Smooth muscle cell (in vitro differentiated cells): ENCODE results near the gene CHD9NB. TPM values are rescaled to one million over a fixed set of nuclear protein-coding genes. Genes with fewer than 3 reads are reported as not detected.

Experiments used
- DNase-seq: peaks from one replicate; lab custom pipeline; 2025; ENCODE audit not compliant: unreplicated experiment; lab: John Stamatoyannopoulos, UW
- H2AFZ ChIP-seq: fragments of 200-600 bp; sonication (generic); 2 replicates; pipeline ENCODE4 v1.6.0; 2016; ENCODE audit warnings: antibody characterized with exemption, low read depth, mild to moderate bottlenecking
- H3F3A ChIP-seq: fragments of 200-600 bp; sonication (generic); 2 replicates; pipeline ENCODE4 v1.6.0; 2017; ENCODE audit warnings: antibody characterized with exemption, low read depth
- H3K27ac ChIP-seq: fragments of 200-600 bp; sonication (generic); 2 replicates; pipeline ENCODE4 v1.5.1; 2016; ENCODE audit warnings: low read depth, mild to moderate bottlenecking
- H3K27me3 ChIP-seq: fragments of 200-600 bp; sonication (generic); 2 replicates; pipeline ENCODE4 v1.6.1; 2016; ENCODE audit warnings: low read depth, mild to moderate bottlenecking
- H3K36me3 ChIP-seq: fragments of 200-600 bp; sonication (generic); 2 replicates; pipeline ENCODE4 v1.5.1; 2016; ENCODE audit warnings: low read depth
- H3K4me1 ChIP-seq: fragments of 200-600 bp; sonication (generic); 2 replicates; pipeline ENCODE4 v1.5.1; 2016; ENCODE audit warnings: low read depth
- H3K4me2 ChIP-seq: fragments of 200-600 bp; sonication (generic); 2 replicates; pipeline ENCODE4 v1.6.0; 2016; ENCODE audit warnings: mild to moderate bottlenecking
- H3K4me3 ChIP-seq: fragments of 200-600 bp; sonication (generic); 2 replicates; pipeline ENCODE4 v1.5.1; 2016; ENCODE audit warnings: mild to moderate bottlenecking
- H3K79me2 ChIP-seq: fragments of 200-600 bp; sonication (generic); 2 replicates; pipeline ENCODE4 v1.6.0; 2016; ENCODE audit warnings: low read depth, mild to moderate bottlenecking
- H3K9ac ChIP-seq: fragments of 200-600 bp; sonication (generic); 2 replicates; pipeline ENCODE4 v1.6.0; 2016; ENCODE audit warnings: low read depth
- H3K9me3 ChIP-seq: fragments of 200-600 bp; sonication (generic); replicated peaks from 2 replicates; pipeline ENCODE4 v1.5.1; 2016; ENCODE audit warnings: low read depth
- H4K20me1 ChIP-seq: fragments of 200-600 bp; sonication (generic); 2 replicates; pipeline ENCODE4 v1.6.0; 2016; ENCODE audit warnings: low read depth
- WGBS: methylation state at CpG from one replicate; pipeline ENCODE4 v1.1.7; 2016; ENCODE audit warnings: low lambda C conversion rate; 5-methylcytosine and 5-hydroxymethylcytosine counted together
- polyA plus RNA-seq: library from polyadenylated mRNA; unstranded; fragments of >200 nt; fragmentation: Nextera tagmentation; extraction: Ambion mirVana; gene quantifications from 2 replicates; pipeline ENCODE4 v1.2.1, GENCODE V29; 2016
- total RNA-seq: library from RNA; depleted of rRNA; stranded (reverse); fragments of >200 nt; gene quantifications from 2 replicates; pipeline ENCODE4 v1.2.3, GENCODE V29; 2014
- TF ChIP-seq, protein P1 (sequence below): fragments of 200-600 bp; sonication (generic); IDR thresholded peaks from 2 replicates; pipeline ENCODE4 v1.5.1; 2017; ENCODE audit warnings: borderline replicate concordance, mild to moderate bottlenecking, antibody characterized with exemption; ENCODE audit not compliant: insufficient read depth, poor library complexity, severe bottlenecking

Gene CHD9NB
- total and polyA plus RNA-seq, 2 experiments from 2014 or later: not detected

DNA sequence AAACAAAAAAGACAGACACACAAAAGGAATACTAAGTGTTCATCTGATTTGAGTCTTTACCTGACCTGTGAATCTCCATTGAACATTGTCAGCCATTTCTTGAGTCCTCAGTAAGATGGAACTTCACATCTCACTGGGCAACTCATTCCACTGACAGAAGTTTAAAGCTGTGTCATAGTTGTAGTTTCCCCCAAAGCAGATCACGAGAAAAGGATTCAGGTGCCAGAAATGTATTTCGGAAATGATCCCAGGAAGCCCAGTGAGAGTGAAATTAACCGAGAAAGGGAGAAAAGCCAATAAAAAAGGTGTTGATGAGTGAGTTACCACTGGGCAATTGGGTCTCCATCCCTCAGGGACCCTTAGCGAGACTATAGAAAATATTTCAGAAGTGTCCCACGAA, 8.6 kb upstream of the CHD9NB start:
- H3K4me3 ChIP-seq: no peak overlapping the region
- H3K36me3 ChIP-seq: no peaks in the 10 kb centered on the region
- no peaks in the 10 kb centered on the region for H3K9me3 ChIP-seq
- H3K79me2 ChIP-seq: peaks cover 73% of the 10 kb centered on the region
- H3K9ac ChIP-seq: no peak overlapping the region
- no peaks in the 10 kb centered on the region for H3K27me3 ChIP-seq
- no peaks in the 10 kb centered on the region for H4K20me1 ChIP-seq
- TF ChIP-seq, protein P1, sequence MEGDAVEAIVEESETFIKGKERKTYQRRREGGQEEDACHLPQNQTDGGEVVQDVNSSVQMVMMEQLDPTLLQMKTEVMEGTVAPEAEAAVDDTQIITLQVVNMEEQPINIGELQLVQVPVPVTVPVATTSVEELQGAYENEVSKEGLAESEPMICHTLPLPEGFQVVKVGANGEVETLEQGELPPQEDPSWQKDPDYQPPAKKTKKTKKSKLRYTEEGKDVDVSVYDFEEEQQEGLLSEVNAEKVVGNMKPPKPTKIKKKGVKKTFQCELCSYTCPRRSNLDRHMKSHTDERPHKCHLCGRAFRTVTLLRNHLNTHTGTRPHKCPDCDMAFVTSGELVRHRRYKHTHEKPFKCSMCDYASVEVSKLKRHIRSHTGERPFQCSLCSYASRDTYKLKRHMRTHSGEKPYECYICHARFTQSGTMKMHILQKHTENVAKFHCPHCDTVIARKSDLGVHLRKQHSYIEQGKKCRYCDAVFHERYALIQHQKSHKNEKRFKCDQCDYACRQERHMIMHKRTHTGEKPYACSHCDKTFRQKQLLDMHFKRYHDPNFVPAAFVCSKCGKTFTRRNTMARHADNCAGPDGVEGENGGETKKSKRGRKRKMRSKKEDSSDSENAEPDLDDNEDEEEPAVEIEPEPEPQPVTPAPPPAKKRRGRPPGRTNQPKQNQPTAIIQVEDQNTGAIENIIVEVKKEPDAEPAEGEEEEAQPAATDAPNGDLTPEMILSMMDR: no peak
- H3F3A ChIP-seq: peaks cover 7% of the 10 kb centered on the region
- peaks cover 2% of the 10 kb centered on the region for H3K4me1 ChIP-seq
- H2AFZ ChIP-seq: no peak overlapping the region
- no peak overlapping the region for H3K4me2 ChIP-seq
- WGBS: 92% methylated on average over 5 of the region's 5 CpGs
- DNase-seq: no peak
- no peak overlapping the region for H3K27ac ChIP-seq

- peak overlapping the region; percentile 16 for H3K27ac ChIP-seq
- 46% methylated on average over 7 of the region's 7 CpGs for WGBS
These were observed 7.0 kb upstream of the CHD9NB start for GRCh38 chr16:53059672-53060071.

DNA sequence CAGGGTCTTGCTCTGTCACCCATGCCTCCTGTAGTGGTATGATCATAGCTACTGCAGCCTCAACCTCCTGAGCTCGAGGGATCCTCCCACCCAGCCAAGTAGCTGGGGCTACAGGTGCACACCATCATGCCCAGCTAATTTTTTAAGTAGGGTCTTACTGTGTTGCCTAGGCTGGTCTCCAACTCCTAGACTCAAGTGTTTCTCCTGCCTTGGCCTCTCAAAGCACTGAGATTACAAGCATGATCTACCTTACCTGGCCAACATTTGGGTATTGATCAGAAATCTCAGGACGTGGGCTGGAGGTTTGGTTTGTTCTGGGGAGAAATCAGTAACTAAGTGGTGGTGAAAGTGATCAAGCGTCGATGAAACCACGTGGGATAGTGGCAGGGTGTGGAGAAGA, 6.2 kb upstream of the CHD9NB start:
- DNase-seq: no peak
- H3K4me3 ChIP-seq: no peak overlapping the region
- WGBS: 98% methylated on average over 5 of the region's 5 CpGs
- no peak overlapping the region for H2AFZ ChIP-seq
- TF ChIP-seq, protein P1: no peak
- H3K79me2 ChIP-seq: peaks cover 71% of the 10 kb centered on the region
- H3K36me3 ChIP-seq: no peaks in the 10 kb centered on the region
- H3K9me3 ChIP-seq: no peaks in the 10 kb centered on the region
- H3K27ac ChIP-seq: peak overlapping the region; percentile 16
- H4K20me1 ChIP-seq: no peaks in the 10 kb centered on the region
- no peaks in the 10 kb centered on the region for H3K27me3 ChIP-seq
- no peak overlapping the region for H3K9ac ChIP-seq
- no peak overlapping the region for H3K4me2 ChIP-seq
- peaks cover 10% of the 10 kb centered on the region for H3K4me1 ChIP-seq
- peaks cover 11% of the 10 kb centered on the region for H3F3A ChIP-seq

More at GRCh38 chr16:53059672-53060071, 7.0 kb upstream of the CHD9NB start:
- Histone ChIP-seq H3K9me3 (no peaks in the 10 kb centered on the region), H4K20me1 (no peaks in the 10 kb centered on the region), H3K4me2 (no peak overlapping the region), H3K9ac (no peak overlapping the region), H3K4me1 (peaks cover 10% of the 10 kb centered on the region), H3F3A (peaks cover 11% of the 10 kb centered on the region), H3K27me3 (no peaks in the 10 kb centered on the region), H2AFZ (no peak overlapping the region), H3K4me3 (no peak overlapping the region), H3K79me2 (peaks cover 69% of the 10 kb centered on the region), H3K36me3 (no peaks in the 10 kb centered on the region)
- DNase-seq: no peak
- TF ChIP-seq, protein P1: no peak

GRCh38 chr16:53058441-53058840, 5.7 kb upstream of the CHD9NB start:
- H3K79me2 ChIP-seq: peaks cover 71% of the 10 kb centered on the region

More at GRCh38 chr16:53058441-53058840, 5.7 kb upstream of the CHD9NB start:
- H4K20me1 ChIP-seq: no peaks in the 10 kb centered on the region
- no peaks in the 10 kb centered on the region for H3K9me3 ChIP-seq
- no peaks in the 10 kb centered on the region for H3K27me3 ChIP-seq
- TF ChIP-seq, protein P1: no peak
- no peak for DNase-seq
- 80% methylated on average over 5 of the region's 5 CpGs for WGBS
- H3K4me3 ChIP-seq: no peak overlapping the region
- H3K4me1 ChIP-seq: peaks cover 10% of the 10 kb centered on the region
- H3F3A ChIP-seq: peaks cover 11% of the 10 kb centered on the region
- no peaks in the 10 kb centered on the region for H3K36me3 ChIP-seq
- no peak overlapping the region for H3K9ac ChIP-seq
- H2AFZ ChIP-seq: no peak overlapping the region
- no peak overlapping the region for H3K4me2 ChIP-seq
- peak overlapping the region; percentile 23 for H3K27ac ChIP-seq
